ENCODE measurements around the gene HCAR1.

Gene HCAR1

GRCh38 chr12:122687086-122687485, 43.6 kb downstream of the HCAR1 start:
- Histone ChIP-seq H3K9me3 (ENCODE audit: low read length) (no peaks in the 10 kb centered on the region), H3K4me3 (ENCODE audit: low read depth, low read length, poor library complexity, severe bottlenecking) (no peak overlapping the region), H4K20me1 (ENCODE audit: insufficient read depth, low read length) (no peaks in the 10 kb centered on the region), H3K9me2 (ENCODE audit: low read depth, low read length) (no peaks in the 10 kb centered on the region), H3F3A (ENCODE audit: insufficient read depth, low read length) (no peaks in the 10 kb centered on the region), H3K27ac (ENCODE audit: low read depth, low read length, poor library complexity, severe bottlenecking) (no peak overlapping the region), H3K4me2 (ENCODE audit: low read length) (no peak overlapping the region), H2AFZ (ENCODE audit: low read length) (no peak overlapping the region), H3K36me3 (ENCODE audit: insufficient read depth, low read length) (no peaks in the 10 kb centered on the region), H3K27me3 (ENCODE audit: insufficient read depth, low read length) (no peaks in the 10 kb centered on the region), H3K79me2 (ENCODE audit: insufficient read depth, low read length) (no peaks in the 10 kb centered on the region), H3K4me1 (ENCODE audit: insufficient read depth, low read length, severe bottlenecking) (no peaks in the 10 kb centered on the region), H3K9ac (ENCODE audit: low read length) (no peak overlapping the region)
- TF ChIP-seq, protein P1, sequence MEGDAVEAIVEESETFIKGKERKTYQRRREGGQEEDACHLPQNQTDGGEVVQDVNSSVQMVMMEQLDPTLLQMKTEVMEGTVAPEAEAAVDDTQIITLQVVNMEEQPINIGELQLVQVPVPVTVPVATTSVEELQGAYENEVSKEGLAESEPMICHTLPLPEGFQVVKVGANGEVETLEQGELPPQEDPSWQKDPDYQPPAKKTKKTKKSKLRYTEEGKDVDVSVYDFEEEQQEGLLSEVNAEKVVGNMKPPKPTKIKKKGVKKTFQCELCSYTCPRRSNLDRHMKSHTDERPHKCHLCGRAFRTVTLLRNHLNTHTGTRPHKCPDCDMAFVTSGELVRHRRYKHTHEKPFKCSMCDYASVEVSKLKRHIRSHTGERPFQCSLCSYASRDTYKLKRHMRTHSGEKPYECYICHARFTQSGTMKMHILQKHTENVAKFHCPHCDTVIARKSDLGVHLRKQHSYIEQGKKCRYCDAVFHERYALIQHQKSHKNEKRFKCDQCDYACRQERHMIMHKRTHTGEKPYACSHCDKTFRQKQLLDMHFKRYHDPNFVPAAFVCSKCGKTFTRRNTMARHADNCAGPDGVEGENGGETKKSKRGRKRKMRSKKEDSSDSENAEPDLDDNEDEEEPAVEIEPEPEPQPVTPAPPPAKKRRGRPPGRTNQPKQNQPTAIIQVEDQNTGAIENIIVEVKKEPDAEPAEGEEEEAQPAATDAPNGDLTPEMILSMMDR (IDR thresholded peaks at IDR 0.05; ENCODE audit: low read length): no peak
- no peak for TF ChIP-seq EZH2 (IDR thresholded peaks at IDR 0.05; ENCODE audit: borderline replicate concordance, low read length)

- H3K36me3 ChIP-seq (ENCODE audit: insufficient read depth, low read length): no peaks in the 10 kb centered on the region
- H3K4me2 ChIP-seq (ENCODE audit: low read length): no peak overlapping the region
- no peak overlapping the region for H2AFZ ChIP-seq (ENCODE audit: low read length)
- H3K27me3 ChIP-seq (ENCODE audit: insufficient read depth, low read length): no peaks in the 10 kb centered on the region
- no peak overlapping the region for H3K27ac ChIP-seq (ENCODE audit: low read depth, low read length, poor library complexity, severe bottlenecking)
- H3K9me2 ChIP-seq (ENCODE audit: low read depth, low read length): no peaks in the 10 kb centered on the region
- no peaks in the 10 kb centered on the region for H3K79me2 ChIP-seq (ENCODE audit: insufficient read depth, low read length)
- no peak overlapping the region for H3K9ac ChIP-seq (ENCODE audit: low read length)
- no peaks in the 10 kb centered on the region for H3K9me3 ChIP-seq (ENCODE audit: low read length)
- H3K4me1 ChIP-seq (ENCODE audit: insufficient read depth, low read length, severe bottlenecking): no peaks in the 10 kb centered on the region
- no peak overlapping the region for H3K4me3 ChIP-seq (ENCODE audit: low read depth, low read length, poor library complexity, severe bottlenecking)
- no peaks in the 10 kb centered on the region for H4K20me1 ChIP-seq (ENCODE audit: insufficient read depth, low read length)
- H3F3A ChIP-seq (ENCODE audit: insufficient read depth, low read length): no peaks in the 10 kb centered on the region
- TF ChIP-seq EZH2 (IDR thresholded peaks at IDR 0.05; ENCODE audit: borderline replicate concordance, low read length): no peak
- TF ChIP-seq, protein P1 (IDR thresholded peaks at IDR 0.05; ENCODE audit: low read length): no peak
These were observed 44.1 kb downstream of the HCAR1 start for GRCh38 chr12:122686538-122686937.

- Histone ChIP-seq H3K4me2 (ENCODE audit: low read length) (no peak overlapping the region), H3K9me3 (ENCODE audit: low read length) (no peaks in the 10 kb centered on the region), H3K27ac (ENCODE audit: low read depth, low read length, poor library complexity, severe bottlenecking) (no peak overlapping the region), H3K4me3 (ENCODE audit: low read depth, low read length, poor library complexity, severe bottlenecking) (no peak overlapping the region), H3F3A (ENCODE audit: insufficient read depth, low read length) (no peaks in the 10 kb centered on the region), H2AFZ (ENCODE audit: low read length) (no peak overlapping the region), H4K20me1 (ENCODE audit: insufficient read depth, low read length) (no peaks in the 10 kb centered on the region), H3K9ac (ENCODE audit: low read length) (no peak overlapping the region), H3K4me1 (ENCODE audit: insufficient read depth, low read length, severe bottlenecking) (no peaks in the 10 kb centered on the region), H3K36me3 (ENCODE audit: insufficient read depth, low read length) (no peaks in the 10 kb centered on the region), H3K9me2 (ENCODE audit: low read depth, low read length) (no peaks in the 10 kb centered on the region), H3K27me3 (ENCODE audit: insufficient read depth, low read length) (no peaks in the 10 kb centered on the region), H3K79me2 (ENCODE audit: insufficient read depth, low read length) (no peaks in the 10 kb centered on the region)
- TF ChIP-seq EZH2 (IDR thresholded peaks at IDR 0.05; ENCODE audit: borderline replicate concordance, low read length): no peak
- TF ChIP-seq, protein P1 (IDR thresholded peaks at IDR 0.05; ENCODE audit: low read length): no peak
These were observed 46.3 kb downstream of the HCAR1 start for GRCh38 chr12:122684297-122684813.
